ENCODE results near the gene YARS1. TPM values are rescaled to one million over a fixed set of nuclear protein-coding genes. Genes with fewer than 3 reads are reported as not detected.

Gene YARS1
- polyA plus RNA-seq, 1 donor from 2014 or later, result 49.4 TPM

DNA sequence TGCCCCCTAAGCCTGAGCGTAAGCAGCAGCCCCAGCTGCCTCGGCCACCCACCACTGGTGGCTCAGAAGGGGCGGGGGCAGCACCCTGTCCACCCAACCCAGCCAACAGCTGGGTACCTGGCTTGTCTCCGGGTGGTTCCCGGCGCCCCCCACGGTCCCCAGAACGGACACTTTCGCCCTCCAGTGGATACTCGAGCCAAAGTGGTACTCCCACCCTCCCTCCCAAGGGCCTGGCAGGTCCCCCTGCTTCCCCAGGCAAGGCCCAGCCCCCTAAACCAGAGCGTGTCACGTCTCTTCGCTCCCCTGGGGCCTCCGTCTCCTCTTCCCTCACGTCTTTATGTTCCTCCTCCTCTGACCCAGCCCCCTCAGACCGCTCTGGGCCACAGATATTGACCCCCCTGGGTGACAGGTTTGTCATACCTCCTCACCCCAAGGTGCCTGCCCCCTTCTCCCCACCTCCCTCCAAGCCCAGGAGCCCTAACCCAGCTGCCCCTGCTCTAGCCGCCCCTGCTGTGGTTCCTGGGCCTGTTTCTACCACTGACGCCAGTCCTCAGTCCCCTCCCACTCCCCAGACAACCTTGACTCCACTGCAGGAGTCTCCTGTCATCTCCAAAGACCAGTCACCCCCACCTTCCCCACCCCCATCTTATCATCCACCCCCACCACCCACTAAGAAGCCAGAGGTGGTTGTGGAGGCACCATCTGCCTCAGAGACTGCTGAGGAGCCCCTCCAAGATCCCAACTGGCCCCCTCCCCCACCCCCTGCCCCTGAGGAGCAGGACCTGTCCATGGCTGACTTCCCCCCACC is 46.2 kb downstream of the YARS1 start:
- Histone ChIP-seq H3K9me2 (ENCODE audit: insufficient read depth, low read length) (no peaks in the 10 kb centered on the region), H3K27ac (ENCODE audit: low read length) (no peak overlapping the region), H3K79me2 (replicated peaks; ENCODE audit: insufficient read depth, low read length) (peaks cover 14% of the 10 kb centered on the region), H3K4me3 (ENCODE audit: low read length) (no peak overlapping the region), H2AFZ (ENCODE audit: low read depth, low read length) (no peak overlapping the region), H4K20me1 (ENCODE audit: insufficient read depth) (no peaks in the 10 kb centered on the region), H3K4me2 (ENCODE audit: low read length) (no peak overlapping the region), H3K9me3 (ENCODE audit: low read length) (no peaks in the 10 kb centered on the region), H3F3A (ENCODE audit: insufficient read depth, low read length, poor library complexity, severe bottlenecking) (no peaks in the 10 kb centered on the region), H3K9ac (ENCODE audit: low read length) (no peak overlapping the region), H3K27me3 (ENCODE audit: insufficient read depth, low read depth, low read length) (no peaks in the 10 kb centered on the region), H3K36me3 (ENCODE audit: insufficient read depth, low read length) (no peaks in the 10 kb centered on the region)
- no peak for TF ChIP-seq EP300 (conservative IDR thresholded peaks at IDR 0.05; ENCODE audit: poor library complexity, severe bottlenecking)
- TF ChIP-seq EZH2 (IDR thresholded peaks at IDR 0.05; ENCODE audit: borderline replicate concordance, insufficient read depth, low read length, poor library complexity, severe bottlenecking), result no peak
- no peak for TF ChIP-seq MXI1 (conservative IDR thresholded peaks at IDR 0.05; ENCODE audit: poor library complexity, severe bottlenecking)
- TF ChIP-seq SMC3 (conservative IDR thresholded peaks at IDR 0.05; ENCODE audit: poor library complexity), result no peak
- no peak for TF ChIP-seq POLR2AphosphoS5 (IDR thresholded peaks at IDR 0.05)
- TF ChIP-seq, protein P1, sequence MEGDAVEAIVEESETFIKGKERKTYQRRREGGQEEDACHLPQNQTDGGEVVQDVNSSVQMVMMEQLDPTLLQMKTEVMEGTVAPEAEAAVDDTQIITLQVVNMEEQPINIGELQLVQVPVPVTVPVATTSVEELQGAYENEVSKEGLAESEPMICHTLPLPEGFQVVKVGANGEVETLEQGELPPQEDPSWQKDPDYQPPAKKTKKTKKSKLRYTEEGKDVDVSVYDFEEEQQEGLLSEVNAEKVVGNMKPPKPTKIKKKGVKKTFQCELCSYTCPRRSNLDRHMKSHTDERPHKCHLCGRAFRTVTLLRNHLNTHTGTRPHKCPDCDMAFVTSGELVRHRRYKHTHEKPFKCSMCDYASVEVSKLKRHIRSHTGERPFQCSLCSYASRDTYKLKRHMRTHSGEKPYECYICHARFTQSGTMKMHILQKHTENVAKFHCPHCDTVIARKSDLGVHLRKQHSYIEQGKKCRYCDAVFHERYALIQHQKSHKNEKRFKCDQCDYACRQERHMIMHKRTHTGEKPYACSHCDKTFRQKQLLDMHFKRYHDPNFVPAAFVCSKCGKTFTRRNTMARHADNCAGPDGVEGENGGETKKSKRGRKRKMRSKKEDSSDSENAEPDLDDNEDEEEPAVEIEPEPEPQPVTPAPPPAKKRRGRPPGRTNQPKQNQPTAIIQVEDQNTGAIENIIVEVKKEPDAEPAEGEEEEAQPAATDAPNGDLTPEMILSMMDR (IDR thresholded peaks at IDR 0.05; ENCODE audit: poor library complexity, severe bottlenecking), result no peak
- TF ChIP-seq TAF1 (IDR thresholded peaks at IDR 0.05; ENCODE audit: low read depth), result no peak
- no peak for TF ChIP-seq RAD21 (conservative IDR thresholded peaks at IDR 0.05)
- TF ChIP-seq, protein P2, sequence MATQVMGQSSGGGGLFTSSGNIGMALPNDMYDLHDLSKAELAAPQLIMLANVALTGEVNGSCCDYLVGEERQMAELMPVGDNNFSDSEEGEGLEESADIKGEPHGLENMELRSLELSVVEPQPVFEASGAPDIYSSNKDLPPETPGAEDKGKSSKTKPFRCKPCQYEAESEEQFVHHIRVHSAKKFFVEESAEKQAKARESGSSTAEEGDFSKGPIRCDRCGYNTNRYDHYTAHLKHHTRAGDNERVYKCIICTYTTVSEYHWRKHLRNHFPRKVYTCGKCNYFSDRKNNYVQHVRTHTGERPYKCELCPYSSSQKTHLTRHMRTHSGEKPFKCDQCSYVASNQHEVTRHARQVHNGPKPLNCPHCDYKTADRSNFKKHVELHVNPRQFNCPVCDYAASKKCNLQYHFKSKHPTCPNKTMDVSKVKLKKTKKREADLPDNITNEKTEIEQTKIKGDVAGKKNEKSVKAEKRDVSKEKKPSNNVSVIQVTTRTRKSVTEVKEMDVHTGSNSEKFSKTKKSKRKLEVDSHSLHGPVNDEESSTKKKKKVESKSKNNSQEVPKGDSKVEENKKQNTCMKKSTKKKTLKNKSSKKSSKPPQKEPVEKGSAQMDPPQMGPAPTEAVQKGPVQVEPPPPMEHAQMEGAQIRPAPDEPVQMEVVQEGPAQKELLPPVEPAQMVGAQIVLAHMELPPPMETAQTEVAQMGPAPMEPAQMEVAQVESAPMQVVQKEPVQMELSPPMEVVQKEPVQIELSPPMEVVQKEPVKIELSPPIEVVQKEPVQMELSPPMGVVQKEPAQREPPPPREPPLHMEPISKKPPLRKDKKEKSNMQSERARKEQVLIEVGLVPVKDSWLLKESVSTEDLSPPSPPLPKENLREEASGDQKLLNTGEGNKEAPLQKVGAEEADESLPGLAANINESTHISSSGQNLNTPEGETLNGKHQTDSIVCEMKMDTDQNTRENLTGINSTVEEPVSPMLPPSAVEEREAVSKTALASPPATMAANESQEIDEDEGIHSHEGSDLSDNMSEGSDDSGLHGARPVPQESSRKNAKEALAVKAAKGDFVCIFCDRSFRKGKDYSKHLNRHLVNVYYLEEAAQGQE (IDR thresholded peaks at IDR 0.05; ENCODE audit: borderline replicate concordance), result no peak

DNA sequence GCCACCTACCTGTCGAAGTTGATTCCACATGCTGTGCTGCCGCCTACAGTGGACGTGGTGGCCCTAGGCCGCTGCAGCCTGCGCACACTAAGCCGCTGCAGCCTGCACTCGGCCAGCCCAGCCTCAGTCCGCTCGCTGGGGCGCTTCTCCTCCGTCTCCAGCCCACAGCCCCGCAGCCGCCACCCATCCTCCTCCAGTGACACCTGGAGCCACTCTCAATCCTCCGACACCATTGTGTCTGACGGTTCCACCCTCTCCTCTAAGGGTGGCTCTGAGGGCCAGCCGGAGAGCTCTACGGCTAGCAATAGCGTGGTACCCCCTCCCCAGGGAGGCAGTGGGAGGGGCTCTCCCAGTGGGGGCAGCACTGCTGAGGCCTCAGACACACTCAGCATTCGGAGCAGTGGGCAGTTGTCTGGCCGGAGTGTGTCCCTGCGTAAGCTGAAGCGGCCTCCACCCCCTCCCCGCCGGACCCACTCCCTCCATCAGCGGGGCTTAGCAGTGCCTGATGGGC is 46.9 kb downstream of the YARS1 start:
- Histone ChIP-seq H3K9me2 (ENCODE audit: insufficient read depth, low read length) (no peaks in the 10 kb centered on the region), H3K9me3 (ENCODE audit: low read length) (no peaks in the 10 kb centered on the region), H3K27me3 (ENCODE audit: insufficient read depth, low read depth, low read length) (no peaks in the 10 kb centered on the region), H3K9ac (ENCODE audit: low read length) (no peak overlapping the region), H3F3A (ENCODE audit: insufficient read depth, low read length, poor library complexity, severe bottlenecking) (no peaks in the 10 kb centered on the region), H4K20me1 (ENCODE audit: insufficient read depth) (no peaks in the 10 kb centered on the region), H3K27ac (ENCODE audit: low read length) (no peak overlapping the region), H3K79me2 (replicated peaks; ENCODE audit: insufficient read depth, low read length) (peaks cover 21% of the 10 kb centered on the region), H2AFZ (ENCODE audit: low read depth, low read length) (no peak overlapping the region), H3K4me2 (ENCODE audit: low read length) (no peak overlapping the region), H3K36me3 (ENCODE audit: insufficient read depth, low read length) (no peaks in the 10 kb centered on the region), H3K4me3 (ENCODE audit: low read length) (no peak overlapping the region)
- TF ChIP-seq EP300 (conservative IDR thresholded peaks at IDR 0.05; ENCODE audit: poor library complexity, severe bottlenecking) (no peak), TAF1 (IDR thresholded peaks at IDR 0.05; ENCODE audit: low read depth) (no peak), SMC3 (conservative IDR thresholded peaks at IDR 0.05; ENCODE audit: poor library complexity) (no peak), MXI1 (conservative IDR thresholded peaks at IDR 0.05; ENCODE audit: poor library complexity, severe bottlenecking) (no peak), EZH2 (IDR thresholded peaks at IDR 0.05; ENCODE audit: borderline replicate concordance, insufficient read depth, low read length, poor library complexity, severe bottlenecking) (no peak), POLR2AphosphoS5 (IDR thresholded peaks at IDR 0.05) (no peak)
- TF ChIP-seq, protein P1 (IDR thresholded peaks at IDR 0.05; ENCODE audit: poor library complexity, severe bottlenecking), result no peak

Data from neural cell (in vitro differentiated cells).